GM18520 (cell line): ENCODE data around the gene CCNA2.

Experiments
- ATAC-seq: cut with Tn5 transposase; IDR thresholded peaks from one replicate; pipeline ENCODE4 v1.9.1; 2021; ENCODE audit not compliant: unreplicated experiment

Gene CCNA2

DNA sequence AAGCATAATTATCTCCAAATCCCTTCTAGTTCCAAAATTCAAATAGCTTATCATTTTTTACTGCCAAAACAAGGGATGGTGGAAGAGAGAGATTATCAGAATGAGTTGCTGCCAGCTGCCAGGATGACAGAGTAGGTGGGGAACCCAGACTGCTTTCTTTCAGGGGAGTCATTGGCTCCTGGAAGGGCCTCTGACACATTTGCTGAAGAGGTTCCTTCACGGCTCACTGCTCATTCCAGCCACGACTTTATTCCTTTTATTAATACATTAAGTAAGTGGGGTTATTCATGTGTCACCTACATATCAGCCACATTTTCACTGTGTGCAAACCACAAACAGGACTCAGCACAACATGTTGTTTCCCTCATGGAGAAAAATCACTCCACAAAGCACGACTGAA is 46.1 kb downstream of the CCNA2 start:
- ATAC-seq: no peak

DNA sequence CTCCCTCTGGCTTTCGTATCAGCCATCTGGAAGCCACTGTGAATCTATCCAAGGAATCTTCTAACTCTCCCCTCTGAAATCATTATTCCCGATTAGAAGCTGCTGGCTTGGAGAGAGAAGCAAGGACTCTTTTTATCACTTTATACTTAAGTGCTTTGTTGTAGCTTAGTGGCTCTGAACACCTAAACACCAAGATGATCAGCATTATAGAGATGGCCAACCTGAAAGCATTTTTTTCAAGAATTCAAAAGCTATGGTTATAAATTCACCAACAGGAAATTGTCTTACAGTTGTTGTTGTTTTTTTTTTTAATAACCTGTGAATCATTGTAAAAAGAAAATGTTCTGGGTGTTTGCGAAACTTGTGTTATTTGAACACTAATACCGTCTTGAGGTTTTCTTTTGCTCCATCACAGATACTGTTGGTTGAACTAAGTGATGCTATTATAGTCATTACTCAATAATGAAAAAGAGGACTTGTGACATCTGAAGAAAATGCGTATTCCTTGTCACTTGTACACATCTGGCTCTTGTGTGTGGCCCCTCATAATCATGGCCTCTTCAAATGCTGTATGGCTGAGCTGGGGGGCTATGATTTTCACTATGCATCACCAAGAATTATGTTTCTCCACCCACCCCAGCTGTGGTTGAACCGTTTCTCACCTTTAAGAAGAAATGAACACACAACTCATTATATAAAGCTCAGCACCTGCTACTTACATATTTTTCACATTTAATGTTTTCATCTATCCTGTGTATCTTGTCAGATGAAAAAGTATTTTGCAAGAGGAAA is 46.9 kb downstream of the CCNA2 start:
- ATAC-seq: no peak

DNA sequence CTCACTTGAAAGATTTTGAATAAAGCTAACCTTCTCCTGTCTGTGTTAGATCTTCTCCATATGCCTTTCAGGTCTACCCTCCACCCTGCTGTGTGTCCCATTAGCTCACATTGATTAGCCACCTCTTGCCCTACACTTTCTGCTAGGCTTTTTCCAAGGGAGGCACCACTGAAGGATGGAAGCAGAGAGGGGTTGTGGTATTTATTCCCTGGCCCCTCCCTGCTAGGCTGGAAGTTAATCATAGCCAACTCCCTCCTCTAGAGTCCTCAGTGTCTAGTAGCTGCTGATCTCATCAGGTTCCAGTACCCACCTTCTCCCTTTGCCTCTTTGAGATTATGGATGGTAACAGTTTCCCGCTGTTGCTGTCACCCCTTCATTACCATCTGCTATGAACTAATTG is 49.8 kb downstream of the CCNA2 start:
- no peak for ATAC-seq

DNA sequence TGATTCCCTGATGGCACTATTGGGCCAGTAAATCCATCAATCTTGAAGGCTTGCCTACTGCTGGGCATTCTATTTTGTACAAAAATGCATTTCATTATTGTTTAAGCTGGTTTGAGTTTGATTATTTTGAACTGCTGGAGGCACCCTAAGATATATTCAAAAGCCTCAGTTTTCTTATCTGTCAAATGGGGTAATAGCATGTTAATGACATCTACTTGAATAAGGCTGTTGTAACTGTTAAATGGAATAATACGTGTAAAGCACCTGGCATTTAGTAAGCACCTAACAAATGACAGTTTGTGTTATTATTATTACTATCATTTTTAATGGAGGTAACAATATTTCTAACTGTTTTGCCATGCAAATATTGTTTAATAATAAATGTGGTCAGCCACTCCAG is 51.8 kb downstream of the CCNA2 start:
- no peak for ATAC-seq

DNA sequence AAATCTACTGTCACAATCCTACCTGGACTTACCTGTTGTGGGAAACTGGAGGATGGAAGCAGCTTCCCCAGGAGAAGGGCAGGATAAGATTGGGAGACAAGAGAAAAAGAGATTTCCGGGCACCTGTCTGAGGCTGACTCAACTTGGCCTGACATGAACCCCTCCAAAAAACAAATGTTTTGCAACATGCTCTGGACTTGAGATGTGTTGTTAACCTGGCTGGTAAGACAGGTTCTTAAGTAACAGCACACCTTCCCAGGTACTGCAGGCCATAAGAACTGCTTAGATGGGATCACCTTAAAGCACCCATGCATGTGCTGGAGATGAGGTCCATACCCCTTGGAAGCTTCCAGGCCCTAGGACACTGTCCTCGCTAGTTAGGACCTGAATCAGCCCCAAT is 54.3 kb downstream of the CCNA2 start:
- no peak for ATAC-seq

DNA sequence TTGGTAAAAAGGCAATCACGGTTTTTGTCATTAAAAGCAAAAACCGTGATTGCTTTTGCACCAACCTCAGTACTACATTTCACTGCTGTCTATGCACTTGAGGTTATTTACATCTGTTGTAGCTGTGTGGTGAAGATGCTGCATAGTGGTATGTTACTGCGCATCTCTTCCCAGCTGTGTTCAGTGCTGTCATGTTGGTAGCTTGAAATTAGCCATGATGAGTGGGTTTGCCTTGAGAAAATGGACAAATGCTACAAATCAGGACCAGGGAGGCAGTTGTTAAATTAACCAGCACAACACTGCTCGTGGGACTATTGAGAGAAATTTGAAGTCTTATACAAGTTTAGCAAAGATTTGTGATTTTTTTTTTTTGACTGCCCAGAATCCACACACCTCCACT is 56.5 kb downstream of the CCNA2 start:
- ATAC-seq: no peak
